GM12878 (cell line): Measurements from ENCODE around the gene PRR12. TPM values are rescaled to one million over a fixed set of nuclear protein-coding genes. Genes with fewer than 3 reads are reported as not detected.

ENCODE experiments used
- ATAC-seq: fragments of 200-7000 bp; cut with Tn5 transposase; 3 replicates; pipeline ENCODE4 v1.9.1; 2020; ENCODE audit warnings: mild to moderate bottlenecking, moderate library complexity
- BruUV-seq: library from RNA; stranded (reverse); fragments of 400-500 nt; replicated peaks from 2 replicates; lab custom pipeline; 2021; lab: Mats Ljungman, UMichigan
- CTCF ChIA-PET: fragments of 300-600 bp; sonication (Branson Sonifier 250); formaldehyde crosslinking; extraction: SDS; loops from one replicate; lab custom pipeline; 2021; ENCODE audit warnings: inconsistent platforms; lab: Yijun Ruan, JAX
- POLR2A ChIA-PET: fragments of 350-600 bp; formaldehyde crosslinking; extraction: SDS; loops from one replicate; lab custom pipeline; 2021; ENCODE audit warnings: inconsistent platforms; lab: Charles Lee
- RAD21 ChIA-PET: fragments of 300-600 bp; sonication (Branson Sonifier 250); formaldehyde crosslinking; loops from one replicate; lab custom pipeline; 2023; ENCODE audit warnings: antibody characterized with exemption; ENCODE audit not compliant: unreplicated experiment; lab: Charles Lee
- SMC1A ChIA-PET: fragments of 300-600 bp; sonication (Branson Sonifier 250); formaldehyde crosslinking; loops from one replicate; lab custom pipeline; 2023; ENCODE audit not compliant: unreplicated experiment, uncharacterized antibody; lab: Charles Lee
- DNase-seq: peaks from one replicate; pipeline ENCODE4 v3.0.0-alpha.2; 2011; ENCODE audit warnings: low read depth, low spot score
- FAIRE-seq: peaks from 3 replicates; lab custom pipeline; 2011; peaks lifted over from hg19 to GRCh38; lab: Jason Lieb, UNC
- H2AFZ ChIP-seq: 2 replicates; pipeline ENCODE4 v1.6.0; 2011; ENCODE audit warnings: low read depth, low read length, control low read depth; ENCODE audit not compliant: control insufficient read depth
- H3K27ac ChIP-seq: 2 replicates; pipeline ENCODE4 v1.5.1; 2011; ENCODE audit warnings: control low read depth; ENCODE audit not compliant: control insufficient read depth, insufficient read depth
- H3K27me3 ChIP-seq, 2 experiments: replicated peaks in 1 of 2; 2 replicates each; pipeline versions ENCODE4 v1.6.0 to v1.6.1; 2011; ENCODE audit warnings: low read length in 1 of 2; ENCODE audit not compliant: control insufficient read depth in 2 of 2, insufficient read depth in 2 of 2
- H3K36me3 ChIP-seq, 2 experiments: 2 replicates each; pipeline ENCODE4 v1.5.1; 2011; ENCODE audit warnings: low read length in 1 of 2; ENCODE audit not compliant: control insufficient read depth in 2 of 2, insufficient read depth in 2 of 2
- H3K4me1 ChIP-seq: 2 replicates; pipeline ENCODE4 v1.6.1; 2011; ENCODE audit warnings: mild to moderate bottlenecking, low read length, moderate library complexity, mixed read lengths; ENCODE audit not compliant: control insufficient read depth, insufficient read depth
- H3K4me2 ChIP-seq: 2 replicates; pipeline ENCODE4 v1.6.0; 2011; ENCODE audit warnings: control low read depth; ENCODE audit not compliant: control insufficient read depth, insufficient read depth
- H3K4me3 ChIP-seq: fragments of 200-600 bp; sonication (generic); 2 replicates; pipeline ENCODE4 v1.5.1; 2016
- H3K79me2 ChIP-seq: 2 replicates; pipeline ENCODE4 v1.6.0; 2011; ENCODE audit warnings: low read length; ENCODE audit not compliant: control insufficient read depth, insufficient read depth
- H3K9ac ChIP-seq: 2 replicates; pipeline ENCODE4 v1.8.0; 2011; ENCODE audit warnings: low read length, control low read depth, mixed read lengths; ENCODE audit not compliant: control insufficient read depth, insufficient read depth
- H3K9me3 ChIP-seq: replicated peaks from 3 replicates; pipeline ENCODE4 v1.5.1; 2011; ENCODE audit warnings: mild to moderate bottlenecking, low read length; ENCODE audit not compliant: control insufficient read depth, insufficient read depth
- H4K20me1 ChIP-seq: 2 replicates; pipeline ENCODE4 v1.6.0; 2011; ENCODE audit not compliant: control insufficient read depth, insufficient read depth
- BHLHE40 ChIP-seq, 2 experiments: fragments of 450-650 bp in 1 of 2; IDR thresholded peaks; 2 replicates each; pipeline ENCODE4 v1.6.1; 2011 to 2017; ENCODE audit warnings: low read depth in 2 of 2, borderline replicate concordance in 1 of 2, improper control_type of control experiment in 1 of 2, low read length in 1 of 2, mild to moderate bottlenecking in 1 of 2
- CHD2 ChIP-seq: IDR thresholded peaks from 2 replicates; pipeline ENCODE4 v1.6.1; 2011; ENCODE audit warnings: low read depth, low read length, improper control_type of control experiment, borderline replicate concordance
- FOXK2 ChIP-seq: fragments of 450-650 bp; IDR thresholded peaks from 2 replicates; pipeline ENCODE4 v1.6.1; 2017; ENCODE audit warnings: mild to moderate bottlenecking, moderate library complexity
- GABPA ChIP-seq: IDR thresholded peaks from 2 replicates; pipeline ENCODE4 v1.6.1; 2014; ENCODE audit warnings: antibody characterized with exemption, low read depth, mild to moderate bottlenecking, inconsistent platforms
- GATAD2B ChIP-seq: fragments of 450-650 bp; conservative IDR thresholded peaks from 2 replicates; pipeline ENCODE4 v1.6.1; 2017; ENCODE audit warnings: low read depth, mild to moderate bottlenecking, moderate library complexity
- HDGF ChIP-seq: fragments of 450-650 bp; IDR thresholded peaks from 2 replicates; pipeline ENCODE4 v1.6.1; 2016; ENCODE audit warnings: antibody characterized with exemption
- MTA3 ChIP-seq: IDR thresholded peaks from 2 replicates; pipeline ENCODE4 v1.6.1; 2012; ENCODE audit warnings: low read length, inconsistent platforms, borderline replicate concordance
- NFYB ChIP-seq: IDR thresholded peaks from 2 replicates; pipeline ENCODE4 v1.6.1; 2011; ENCODE audit warnings: low read depth, mild to moderate bottlenecking, low read length, improper control_type of control experiment, moderate library complexity; ENCODE audit not compliant: insufficient read depth
- PAX5 ChIP-seq: IDR thresholded peaks from 2 replicates; pipeline ENCODE4 v1.6.1; 2011; ENCODE audit warnings: low read depth, low read length, borderline replicate concordance
- SKIL ChIP-seq: fragments of 450-650 bp; IDR thresholded peaks from 2 replicates; pipeline ENCODE4 v1.6.1; 2017; ENCODE audit warnings: mild to moderate bottlenecking, low read depth, inconsistent platforms; ENCODE audit not compliant: poor library complexity, severe bottlenecking
- SMC3 ChIP-seq: IDR thresholded peaks from 2 replicates; pipeline ENCODE4 v1.6.1; 2011; ENCODE audit warnings: low read length, improper control_type of control experiment, borderline replicate concordance
- SREBF1 ChIP-seq: IDR thresholded peaks from 2 replicates; pipeline ENCODE4 v1.6.1; 2012; ENCODE audit warnings: mild to moderate bottlenecking, low read length
- SREBF2 ChIP-seq: IDR thresholded peaks from 2 replicates; pipeline ENCODE4 v1.6.1; 2012; ENCODE audit warnings: mild to moderate bottlenecking, low read length
- STAT1 ChIP-seq: fragments of 450-650 bp; conservative IDR thresholded peaks from 2 replicates; pipeline ENCODE4 v1.6.1; 2014; ENCODE audit warnings: antibody characterized with exemption, mild to moderate bottlenecking
- WRNIP1 ChIP-seq: IDR thresholded peaks from 2 replicates; pipeline ENCODE4 v1.6.1; 2011; ENCODE audit warnings: low read depth, low read length, improper control_type of control experiment, borderline replicate concordance
- ZBED1 ChIP-seq: IDR thresholded peaks from 2 replicates; pipeline ENCODE4 v1.6.1; 2016; ENCODE audit warnings: borderline replicate concordance
- ZNF207 ChIP-seq: fragments of 450-650 bp; IDR thresholded peaks from 2 replicates; pipeline ENCODE4 v1.6.1; 2014; ENCODE audit warnings: antibody characterized with exemption, mild to moderate bottlenecking, borderline replicate concordance
- ZNF274 ChIP-seq: IDR thresholded peaks from one replicate; pipeline ENCODE4 v1.8.0; 2011; ENCODE audit not compliant: insufficient read length, insufficient read depth
- ZNF384 ChIP-seq: IDR thresholded peaks from 2 replicates; pipeline ENCODE4 v1.6.1; 2012; ENCODE audit warnings: low read depth, mild to moderate bottlenecking, low read length, improper control_type of control experiment, borderline replicate concordance
- WGBS: methylation state at CpG from one replicate; pipeline ENCODE4 v1.1.6; 2016; ENCODE audit warnings: low lambda C conversion rate; ENCODE audit not compliant: insufficient replicate concordance, insufficient coverage; ENCODE audit errors: missing lambda C conversion rate; 5-methylcytosine and 5-hydroxymethylcytosine counted together
- in situ Hi-C: fragments of 300-500 bp; cut with MboI; formaldehyde crosslinking; loops from 9 replicates; pipeline ENCODE4 v1.14.3; 2018; ENCODE audit warnings: mixed read lengths
- intact Hi-C: fragments of 100-400 bp; cut with micrococcal nuclease; formaldehyde crosslinking; loops from one replicate; pipeline ENCODE4 v1.14.2; 2022; ENCODE audit not compliant: unreplicated experiment
- polyA plus RNA-seq, 11 experiments: library from polyadenylated mRNA; depleted of rRNA in 4 of 11; unstranded in 6 of 11; stranded (reverse) in 5 of 11; fragments of >200 nt; fragmentation: Nextera tagmentation in 4 of 11; fragmentation: Illumina TruSeq in 1 of 11; extraction: Ambion mirVana in 4 of 11; extraction: Trizol in 1 of 11; gene quantifications; 1 replicate in 1 of 11; 2 replicates in 10 of 11; pipeline versions ENCODE4 v1.2.1 to v1.2.3, GENCODE V29; 2011 to 2016; ENCODE audit warnings: inconsistent platforms in 2 of 11, missing spikeins in 2 of 11, low read depth in 1 of 11
- total RNA-seq, 4 experiments: library from RNA; depleted of rRNA in 3 of 4; stranded (reverse); fragments of >200 nt in 3 of 4; fragmentation: Illumina TruSeq in 1 of 4; extraction: Trizol in 1 of 4; gene quantifications; 2 replicates each; pipeline versions ENCODE4 v1.2.1 to v1.2.3, GENCODE V29; 2013 to 2021

The PRR12 gene
- total and polyA plus RNA-seq, 10 of the 15 experiments (the other 5 are each of a cell fraction or from before 2014, with no cell fraction given) = 0.02 to 25.3 (median 1.6) TPM

GRCh38 chr19:49658139-49658517 is 67.1 kb downstream of the PRR12 start:
- intact Hi-C loops = no loop called here
- Histone ChIP-seq H3K36me3 (peaks cover 12 to 49% of the 10 kb centered on the region in 2 experiments), H3K4me3 (no peak overlapping the region), H3K4me2 (no peak overlapping the region), H3K27ac (no peak overlapping the region), H3K4me1 (peaks cover 6% of the 10 kb centered on the region), H3K79me2 (peaks cover 4% of the 10 kb centered on the region), H3K9ac (no peak overlapping the region), H3K27me3 (no peaks in the 10 kb centered on the region), H2AFZ (no peak overlapping the region), H3K9me3 (no peaks in the 10 kb centered on the region), H4K20me1 (no peaks in the 10 kb centered on the region; the same call in none of the 2 replicates)
- POLR2A ChIA-PET = no interaction called here
- BruUV-seq = TSS peak; percentile 56
- no peak for FAIRE-seq
- in situ Hi-C loops = no loop called here
- 90% methylated on average over 14 of the region's 15 CpGs for WGBS
- CTCF ChIA-PET = interaction anchor here (0.5 kb wide), 1 partner anchor 18 kb away, joined by 3 read pairs; no protein-coding TSS in a partner anchor
- TF ChIP-seq NFYB (no peak), CHD2 (no peak), PAX5 (no peak), ZNF274 (no peak), BHLHE40 (IDR thresholded peaks at IDR 0.05; ENCODE audit: borderline replicate concordance in 1 of 2, low read depth in 2 of 2, low read length in 1 of 2) (no peak), SKIL (no peak), SMC3 (no peak), SREBF2 (no peak), SREBF1 (no peak), ZBED1 (no peak), FOXK2 (no peak), WRNIP1 (no peak), MTA3 (no peak), ZNF384 (no peak), GATAD2B (no peak), HDGF (no peak), STAT1 (no peak), ZNF207 (no peak), GABPA (no peak)
- DNase-seq = no peak
- no peak for ATAC-seq
- RAD21 ChIA-PET = no interaction called here
- SMC1A ChIA-PET = no interaction called here
